Measurements from ENCODE around the gene GPS2. TPM values are rescaled to one million over a fixed set of nuclear protein-coding genes. Genes with fewer than 3 reads are reported as not detected.
A peak's percentile ranks its signal among the peaks of the same experiment; 100 is the strongest.

GPS2 gene
- total and polyA plus RNA-seq, 10 of the 15 experiments (the other 5 are each of a cell fraction or from before 2014, with no cell fraction given), result 10.2 to 96.4 (median 42.5) TPM

DNA sequence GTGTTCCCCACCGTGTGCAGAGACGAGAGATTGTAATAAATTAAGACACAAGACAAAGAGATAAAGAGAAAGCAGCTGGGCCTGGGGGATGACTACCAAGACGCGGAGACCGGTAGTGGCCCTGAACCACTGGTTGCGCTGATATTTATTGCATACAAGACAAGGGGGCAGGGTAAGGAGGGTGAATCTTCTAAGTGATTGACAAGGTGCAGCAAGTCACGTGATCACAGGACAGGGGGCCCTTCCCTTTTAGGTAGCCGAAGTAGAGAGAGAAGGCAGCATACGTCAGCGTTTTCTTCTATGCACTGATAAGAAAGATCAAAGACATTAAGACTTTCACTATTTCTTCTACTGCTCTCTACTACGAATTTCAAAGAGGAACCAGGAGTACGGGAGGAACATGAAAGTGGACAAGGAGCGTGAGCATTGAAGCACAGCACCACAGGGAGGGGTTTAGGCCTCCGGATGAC lies 17.5 kb upstream of the GPS2 start (continued):
- 0 out of 2 replicates have a peak, but pooled peaks have one; percentile 11 for TF ChIP-seq TAF1 (IDR thresholded peaks at IDR 0.05; ENCODE audit: borderline replicate concordance, low read depth, low read length)
- TF ChIP-seq RELB (IDR thresholded peaks at IDR 0.05; ENCODE audit: low read depth), result peak; percentile 46; the same call in 1 of the 2 replicates
- 0 out of 2 replicates have a peak, but pooled peaks have one; percentile 47 for TF ChIP-seq NBN (IDR thresholded peaks at IDR 0.05)
- peak; percentile 72 for TF ChIP-seq POLR2AphosphoS5 (IDR thresholded peaks at IDR 0.05; ENCODE audit: low read length)
- TF ChIP-seq BHLHE40 (IDR thresholded peaks at IDR 0.05; ENCODE audit: borderline replicate concordance in 1 of 2, low read depth in 2 of 2, low read length in 1 of 2), result peak; percentile 15 to 93; a peak in 2 of 4 replicates
- TF ChIP-seq USF2 (IDR thresholded peaks at IDR 0.05; ENCODE audit: borderline replicate concordance, low read depth, low read length), result peak; percentile 40; the same call in 1 of the 2 replicates
- TF ChIP-seq ZBTB4 (CRISPR knock-in tag; IDR thresholded peaks at IDR 0.05), result peak; percentile 84; the same call in 1 of the 2 replicates
- peak; percentile 99 for TF ChIP-seq RAD51 (IDR thresholded peaks at IDR 0.05)

Measured in GM12878 (cell line).